ENCODE data around the gene PPP2R5D.
"Not testable (repeated sequence)": the region's sequence is repeated elsewhere in the genome, so short reads cannot be mapped to it uniquely, and the experiment has no call there.

The PPP2R5D gene

GRCh38 chr6:42984001-42984923 lies at the start of gene PPP2R5D:
PPP2R5D (plus strand) TSS chr6:42984570; CDS start chr6:42984678, 108 bp downstream.
- DNase-seq, result peak; percentile 96

DNA sequence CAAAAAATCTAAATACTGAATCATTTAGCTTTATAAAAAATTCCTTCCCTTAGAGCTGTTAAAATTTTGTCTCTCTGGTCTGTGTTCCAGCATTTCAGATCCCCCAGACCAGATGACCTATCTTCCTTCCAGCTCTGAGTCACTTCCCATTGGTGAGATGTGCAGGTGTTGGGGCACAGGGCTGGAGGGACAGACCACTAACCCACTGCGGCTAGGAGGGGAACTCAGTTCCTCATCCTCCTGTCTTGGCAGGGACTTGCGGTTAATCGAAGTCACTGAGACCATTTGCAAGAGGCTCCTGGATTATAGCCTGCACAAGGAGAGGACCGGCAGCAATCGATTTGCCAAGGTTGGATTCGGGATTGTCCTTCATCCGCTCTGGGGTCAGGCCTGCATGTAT lies 49.0 kb upstream of the PPP2R5D start:
- no peak for DNase-seq

- no peak for DNase-seq
Measured at GRCh38 chr6:42936398-42936797, 48.0 kb upstream of the PPP2R5D start.

DNA sequence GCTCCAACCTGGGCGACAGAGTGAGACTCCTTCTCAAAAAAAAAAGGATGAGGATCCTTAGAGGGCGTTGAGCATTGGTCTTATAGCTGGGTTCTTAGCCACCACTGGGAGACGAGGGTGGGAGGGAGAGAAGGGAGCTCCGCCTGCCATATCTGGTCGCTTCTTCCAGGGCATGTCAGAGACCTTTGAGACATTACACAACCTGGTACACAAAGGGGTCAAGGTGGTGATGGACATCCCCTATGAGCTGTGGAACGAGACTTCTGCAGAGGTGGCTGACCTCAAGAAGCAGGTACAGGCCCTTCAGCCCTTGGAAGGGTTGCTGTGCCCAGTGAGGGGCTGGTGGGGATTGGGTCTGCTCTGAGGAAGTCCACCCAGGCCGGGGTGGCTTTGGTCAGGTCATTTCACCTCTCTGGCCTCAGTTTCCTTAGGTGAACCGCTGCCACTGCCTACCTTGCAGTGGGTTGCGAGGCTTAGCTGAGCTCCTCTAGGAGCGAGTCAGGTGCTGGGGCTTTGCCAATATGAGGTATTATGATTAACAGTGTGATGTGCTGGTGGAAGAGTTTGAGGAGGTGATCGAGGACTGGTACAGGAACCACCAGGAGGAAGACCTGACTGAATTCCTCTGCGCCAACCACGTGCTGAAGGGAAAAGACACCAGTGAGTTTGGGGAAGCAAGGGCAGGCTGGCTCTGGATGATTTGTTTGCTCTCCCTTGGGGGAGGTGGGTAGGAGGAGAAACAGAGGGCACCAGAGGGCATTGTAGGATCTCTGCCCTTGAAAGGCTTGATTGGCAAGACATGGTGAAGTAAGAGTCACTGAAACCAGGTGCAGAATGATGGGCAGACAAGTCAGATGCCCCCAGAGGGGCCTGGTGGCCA lies 46.6 kb upstream of the PPP2R5D start:
- DNase-seq, result no peak

GRCh38 chr6:42938428-42938796 lies 46.0 kb upstream of the PPP2R5D start:
- DNase-seq, result no peak

DNA sequence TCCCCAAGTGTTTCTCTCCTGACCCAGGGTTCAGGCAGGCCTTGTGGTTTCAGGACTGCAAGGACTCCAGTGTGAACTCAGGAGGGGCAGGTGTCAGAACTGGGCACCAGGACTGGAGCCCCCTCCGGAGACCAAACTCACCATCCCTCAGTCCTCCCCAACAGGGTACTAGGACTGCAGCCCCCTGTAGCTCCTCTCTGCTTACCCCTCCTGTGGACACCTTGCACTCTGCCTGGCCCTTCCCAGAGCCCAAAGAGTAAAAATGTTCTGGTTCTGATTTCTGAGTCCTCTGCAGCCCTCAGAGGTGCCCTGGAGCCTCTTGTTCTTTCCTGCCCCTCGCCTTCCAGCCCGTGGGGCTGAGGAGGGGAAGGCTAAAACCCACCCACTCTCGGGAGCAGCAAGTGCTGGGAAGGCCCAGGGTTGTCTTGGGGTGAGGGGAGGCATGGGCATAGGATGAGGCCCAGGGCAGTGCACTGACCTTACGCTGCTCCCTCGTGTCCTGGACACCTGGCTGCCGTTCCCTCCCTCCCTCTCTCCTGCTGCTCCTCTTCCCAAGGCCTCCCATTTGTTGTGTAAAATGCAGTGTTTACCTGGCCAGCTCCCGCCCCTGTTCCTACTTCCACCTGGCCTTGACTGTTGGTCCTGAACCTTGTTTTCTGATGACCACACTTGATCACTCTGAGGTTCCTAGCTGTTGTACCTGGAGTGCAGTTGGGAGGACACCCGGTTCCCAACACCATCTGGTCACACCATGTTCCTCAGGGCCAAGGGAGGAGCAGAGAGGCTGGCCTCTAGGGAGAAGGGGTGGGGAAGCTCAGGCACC lies 45.2 kb upstream of the PPP2R5D start:
- no peak for DNase-seq

- no peak for DNase-seq
Measured at GRCh38 chr6:42939810-42940167, 44.6 kb upstream of the PPP2R5D start.

GRCh38 chr6:42940493-42941045 lies 43.8 kb upstream of the PPP2R5D start:
- no peak for DNase-seq

DNA sequence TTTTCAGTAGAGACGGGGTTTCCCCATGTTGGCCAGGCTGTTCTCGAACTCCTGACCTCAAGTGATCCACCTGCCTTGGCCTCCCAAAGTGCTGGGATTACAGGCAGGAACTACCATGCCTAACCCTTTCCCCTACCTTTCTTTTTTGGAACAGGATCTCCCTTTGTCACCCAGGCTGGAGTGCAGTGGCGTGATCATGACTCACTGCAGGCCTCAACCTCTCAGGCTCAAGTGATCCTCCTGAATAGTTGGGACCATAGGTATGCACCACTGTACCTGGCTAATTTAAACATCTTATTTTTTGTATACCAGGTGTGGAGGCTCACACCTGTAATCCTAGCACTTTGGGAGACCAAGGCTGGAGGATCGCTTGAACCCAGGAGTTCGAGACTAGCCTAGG lies 43.0 kb upstream of the PPP2R5D start:
- DNase-seq, result not testable (repeated sequence)

DNA sequence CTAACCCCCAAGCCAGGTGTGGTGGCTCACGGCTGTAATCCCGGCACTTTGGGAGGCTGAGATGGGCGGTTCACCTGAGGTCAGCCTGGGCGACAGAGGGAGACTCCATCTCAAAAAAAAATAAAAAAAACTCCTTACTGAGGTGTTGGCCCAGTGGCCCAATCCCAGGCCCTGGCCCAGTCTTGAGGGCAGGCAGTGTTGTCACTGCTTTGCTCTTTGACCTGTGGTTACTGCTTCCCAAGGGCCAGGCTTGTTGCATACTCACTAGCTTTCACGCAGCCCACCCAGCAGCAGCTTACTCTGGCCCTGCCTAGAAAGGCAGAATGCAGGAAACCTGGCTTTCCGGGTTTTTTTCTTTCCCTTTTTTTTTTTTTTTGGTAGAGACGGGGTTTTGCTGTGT lies 41.9 kb upstream of the PPP2R5D start:
- DNase-seq, result no peak

DNA sequence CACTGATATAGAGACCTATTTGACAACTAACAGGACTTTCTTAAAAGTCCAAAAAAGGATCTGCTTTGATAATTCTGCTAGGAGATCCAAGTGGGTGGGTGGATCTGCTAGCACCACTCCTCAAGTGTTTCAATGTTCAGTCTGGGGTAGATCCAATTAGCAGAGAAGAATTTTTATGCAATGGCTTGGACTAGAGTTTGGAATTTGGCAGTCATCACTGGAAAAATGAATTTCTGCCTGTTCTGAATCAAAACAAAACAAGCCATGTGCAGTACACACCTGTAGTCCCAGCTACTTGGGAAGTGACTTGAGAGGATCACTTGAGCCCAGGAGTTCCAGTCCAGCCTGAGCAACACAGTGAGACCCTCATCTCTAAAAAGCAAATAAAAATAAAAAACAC lies 36.4 kb upstream of the PPP2R5D start:
- no peak for DNase-seq

DNA sequence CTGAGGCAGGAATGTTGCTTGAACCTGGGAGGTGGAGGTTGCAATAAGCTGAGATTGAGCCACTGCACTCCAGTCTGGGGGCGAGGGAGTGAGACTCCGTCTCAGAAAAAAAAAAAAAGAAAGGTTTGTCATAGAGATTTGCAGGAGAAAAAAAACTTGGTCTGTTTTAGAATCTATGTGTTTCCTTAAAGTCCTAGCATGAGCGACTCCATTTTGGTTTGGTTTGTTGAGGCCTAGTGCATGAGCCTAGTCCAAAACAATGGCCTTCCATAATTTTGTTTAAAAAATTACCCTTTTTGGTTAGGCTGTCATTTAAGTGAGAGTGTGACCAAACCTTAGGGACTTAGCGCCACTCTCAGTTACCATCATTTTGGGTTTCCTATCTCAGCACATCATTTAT lies 32.0 kb upstream of the PPP2R5D start:
- DNase-seq, result no peak

DNA sequence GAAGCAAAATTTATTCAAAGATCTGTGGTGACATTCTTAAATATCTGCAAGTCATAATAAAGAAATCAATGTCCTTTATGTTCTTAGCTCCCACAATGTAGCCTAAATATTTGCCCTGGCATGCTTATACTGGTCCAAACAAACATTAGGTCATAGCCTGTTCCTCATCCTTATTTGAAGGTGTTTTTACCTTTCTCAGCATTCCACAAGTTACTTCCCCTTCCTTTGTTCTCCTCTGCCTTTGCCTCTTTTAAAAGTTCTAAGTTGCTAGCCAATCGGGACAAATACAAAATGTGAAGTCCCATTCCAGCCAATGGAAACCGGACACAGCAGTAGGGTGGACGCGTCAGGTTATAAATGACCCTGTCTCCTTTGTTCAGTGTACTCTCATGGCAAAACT lies 30.0 kb upstream of the PPP2R5D start:
- not testable (repeated sequence) for DNase-seq

DNA sequence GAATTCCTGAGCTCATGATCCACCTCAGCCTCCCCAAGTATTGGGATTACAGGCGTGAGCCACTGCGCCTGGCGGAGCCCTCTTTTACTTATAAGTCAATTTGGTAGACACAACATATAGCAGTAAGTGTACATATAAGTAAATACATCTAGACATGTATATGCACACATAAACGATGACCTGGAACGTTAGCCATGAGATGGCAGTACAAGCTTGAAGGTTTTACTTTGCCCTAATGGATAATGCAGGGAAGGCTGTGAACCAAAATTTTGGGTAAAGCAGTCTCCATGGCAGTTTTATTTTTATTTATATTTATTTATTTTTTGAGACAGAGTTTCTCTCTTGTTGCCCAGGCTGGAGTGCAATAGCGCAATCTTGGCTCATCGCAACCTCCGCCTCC lies 26.2 kb upstream of the PPP2R5D start:
- no peak for DNase-seq

DNA sequence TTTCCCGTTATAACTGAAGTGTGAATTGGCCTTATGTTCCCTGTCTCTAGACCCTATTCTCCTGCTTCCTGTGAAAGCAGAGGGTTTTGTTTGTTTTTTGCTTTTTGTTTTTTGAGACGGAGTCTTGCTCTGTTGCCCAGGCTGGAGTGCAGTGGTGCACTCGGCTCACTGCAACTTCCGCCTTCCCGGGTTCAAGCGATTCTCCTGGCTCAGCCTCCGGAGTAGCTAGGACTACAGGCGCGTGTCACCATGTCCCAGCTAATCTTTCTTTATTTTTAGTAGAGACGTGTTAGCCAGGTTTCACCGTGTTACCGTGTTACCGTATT lies 24.5 kb upstream of the PPP2R5D start:
- no peak for DNase-seq

DNA sequence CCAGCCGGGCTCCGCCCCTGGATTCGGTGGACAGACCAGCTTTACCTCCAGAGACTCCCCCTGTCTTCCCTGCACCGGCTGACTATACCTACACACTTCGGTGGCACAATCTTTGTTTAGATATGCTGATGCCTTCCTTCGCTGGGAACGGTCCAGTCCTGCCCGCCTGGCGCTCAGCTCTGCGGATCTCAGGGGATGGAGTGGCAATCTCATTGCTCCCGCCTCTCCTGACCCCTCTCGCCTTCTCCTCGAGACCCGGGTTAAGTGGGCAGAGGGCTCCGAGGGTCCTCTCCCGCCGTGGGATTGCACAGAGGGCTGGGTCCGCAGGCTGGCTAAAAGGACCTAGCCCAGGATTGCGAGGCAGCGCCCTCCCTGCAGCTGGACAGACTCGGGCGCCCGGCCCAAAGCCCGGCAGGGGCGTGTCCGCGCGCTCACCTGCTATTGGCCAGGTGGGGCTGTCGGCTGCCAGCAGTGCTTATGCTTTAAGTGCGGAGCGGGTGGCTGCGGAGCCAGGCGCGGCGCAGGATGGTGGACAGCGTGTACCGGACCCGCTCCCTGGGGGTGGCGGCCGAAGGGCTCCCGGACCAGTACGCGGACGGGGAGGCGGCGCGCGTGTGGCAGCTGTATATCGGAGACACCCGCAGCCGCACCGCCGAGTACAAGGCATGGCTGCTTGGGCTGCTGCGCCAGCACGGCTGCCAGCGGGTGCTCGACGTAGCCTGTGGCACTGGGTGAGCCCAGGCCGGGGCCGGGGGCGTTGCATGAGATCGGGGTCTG lies 23.9 kb upstream of the PPP2R5D start, which contains the start of gene GNMT:
Gene GNMT, plus strand, starts transcription at position 512 of the 777 bp plus-strand sequence. Its CDS starts 14 bp downstream, at position 526.
- peak; percentile 28 for DNase-seq

- no peak for DNase-seq
Measured at GRCh38 chr6:42961020-42961470, 23.3 kb upstream of the PPP2R5D start.

- DNase-seq, result no peak
Measured at GRCh38 chr6:42962096-42962495, 22.3 kb upstream of the PPP2R5D start.

DNA sequence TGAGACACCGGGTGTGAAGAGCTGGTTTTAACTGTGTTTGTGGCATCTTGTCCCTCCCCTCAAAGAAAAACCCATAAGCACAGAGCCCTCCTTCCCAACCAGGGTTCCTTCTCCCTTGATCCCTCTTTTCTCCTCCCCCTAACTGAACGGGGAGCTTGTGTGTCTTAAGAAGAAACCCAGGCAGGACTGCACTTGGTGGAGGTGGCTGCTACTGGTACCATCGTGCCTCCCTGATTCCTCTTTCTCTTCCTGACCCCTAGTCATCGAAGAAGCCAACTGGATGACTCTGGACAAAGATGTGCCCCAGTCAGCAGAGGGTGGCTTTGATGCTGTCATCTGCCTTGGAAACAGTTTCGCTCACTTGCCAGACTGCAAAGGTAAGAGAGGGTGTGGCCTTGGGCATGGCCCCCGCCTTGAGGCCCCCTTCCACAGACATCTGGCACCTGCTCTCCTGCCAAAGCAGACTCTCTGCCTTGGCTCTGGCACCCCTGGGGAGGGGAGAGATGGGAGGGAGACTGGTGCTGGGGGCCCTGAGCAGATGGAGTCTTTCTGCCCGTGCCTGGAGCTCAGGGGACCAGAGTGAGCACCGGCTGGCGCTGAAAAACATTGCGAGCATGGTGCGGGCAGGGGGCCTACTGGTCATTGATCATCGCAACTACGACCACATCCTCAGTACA lies 21.7 kb upstream of the PPP2R5D start:
- no peak for DNase-seq

DNA sequence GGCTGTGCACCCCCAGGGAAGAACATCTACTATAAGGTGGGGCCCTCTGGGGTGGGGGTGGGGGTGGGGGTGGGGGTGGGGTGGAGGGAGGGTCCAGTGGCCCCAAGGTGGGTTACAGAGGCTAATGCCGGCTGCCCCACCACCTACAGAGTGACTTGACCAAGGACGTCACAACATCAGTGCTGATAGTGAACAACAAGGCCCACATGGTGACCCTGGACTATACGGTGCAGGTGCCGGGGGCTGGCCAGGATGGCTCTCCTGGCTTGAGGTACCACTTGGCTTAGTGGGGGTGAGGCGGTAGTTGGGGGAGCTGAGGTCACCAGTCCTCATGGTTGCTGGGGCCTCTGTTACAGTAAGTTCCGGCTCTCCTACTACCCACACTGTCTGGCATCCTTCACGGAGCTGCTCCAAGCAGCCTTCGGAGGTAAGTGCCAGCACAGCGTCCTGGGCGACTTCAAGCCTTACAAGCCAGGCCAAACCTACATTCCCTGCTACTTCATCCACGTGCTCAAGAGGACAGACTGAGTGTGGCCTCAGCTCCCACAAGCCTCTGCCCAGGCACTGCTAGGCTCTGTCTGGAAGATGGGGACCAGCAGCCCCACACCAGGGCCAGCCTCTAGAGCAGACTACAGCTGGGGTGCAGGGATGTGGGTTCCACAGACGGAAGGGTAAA lies 21.1 kb upstream of the PPP2R5D start:
- no peak for DNase-seq
